Measurements from ENCODE around the gene RUNX2.

The RUNX2 gene

DNA sequence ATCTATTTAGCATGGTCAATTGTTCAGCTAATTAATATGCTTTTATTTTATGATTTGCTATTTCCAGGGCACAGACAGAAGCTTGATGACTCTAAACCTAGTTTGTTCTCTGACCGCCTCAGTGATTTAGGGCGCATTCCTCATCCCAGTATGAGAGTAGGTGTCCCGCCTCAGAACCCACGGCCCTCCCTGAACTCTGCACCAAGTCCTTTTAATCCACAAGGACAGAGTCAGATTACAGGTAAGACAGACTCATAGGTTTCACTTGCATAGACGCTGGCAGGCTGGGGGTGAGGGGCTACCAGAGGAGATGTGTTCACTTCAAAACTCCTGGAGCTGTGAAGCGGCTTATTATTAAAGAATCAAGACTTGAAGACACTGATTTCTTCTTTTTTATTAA lies 163.7 kb downstream of the RUNX2 start:
- Histone ChIP-seq H3K4me1 (ENCODE audit: insufficient read depth, poor library complexity, severe bottlenecking) (no peaks in the 10 kb centered on the region), H3K9me3 (ENCODE audit: severe bottlenecking) (no peaks in the 10 kb centered on the region), H3K27me3 (ENCODE audit: insufficient read depth, poor library complexity, severe bottlenecking) (no peaks in the 10 kb centered on the region), H3K4me3 (ENCODE audit: severe bottlenecking) (no peak overlapping the region), H3K27ac (ENCODE audit: poor library complexity, severe bottlenecking) (no peak overlapping the region), H3K36me3 (ENCODE audit: low read depth) (peaks cover 7% of the 10 kb centered on the region)
- DNase-seq (ENCODE audit: low spot score), result no peak
- ATAC-seq (ENCODE audit: low read depth), result no peak
- TF ChIP-seq, protein P1, sequence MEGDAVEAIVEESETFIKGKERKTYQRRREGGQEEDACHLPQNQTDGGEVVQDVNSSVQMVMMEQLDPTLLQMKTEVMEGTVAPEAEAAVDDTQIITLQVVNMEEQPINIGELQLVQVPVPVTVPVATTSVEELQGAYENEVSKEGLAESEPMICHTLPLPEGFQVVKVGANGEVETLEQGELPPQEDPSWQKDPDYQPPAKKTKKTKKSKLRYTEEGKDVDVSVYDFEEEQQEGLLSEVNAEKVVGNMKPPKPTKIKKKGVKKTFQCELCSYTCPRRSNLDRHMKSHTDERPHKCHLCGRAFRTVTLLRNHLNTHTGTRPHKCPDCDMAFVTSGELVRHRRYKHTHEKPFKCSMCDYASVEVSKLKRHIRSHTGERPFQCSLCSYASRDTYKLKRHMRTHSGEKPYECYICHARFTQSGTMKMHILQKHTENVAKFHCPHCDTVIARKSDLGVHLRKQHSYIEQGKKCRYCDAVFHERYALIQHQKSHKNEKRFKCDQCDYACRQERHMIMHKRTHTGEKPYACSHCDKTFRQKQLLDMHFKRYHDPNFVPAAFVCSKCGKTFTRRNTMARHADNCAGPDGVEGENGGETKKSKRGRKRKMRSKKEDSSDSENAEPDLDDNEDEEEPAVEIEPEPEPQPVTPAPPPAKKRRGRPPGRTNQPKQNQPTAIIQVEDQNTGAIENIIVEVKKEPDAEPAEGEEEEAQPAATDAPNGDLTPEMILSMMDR (IDR thresholded peaks at IDR 0.05; ENCODE audit: poor library complexity, severe bottlenecking), result no peak

DNA sequence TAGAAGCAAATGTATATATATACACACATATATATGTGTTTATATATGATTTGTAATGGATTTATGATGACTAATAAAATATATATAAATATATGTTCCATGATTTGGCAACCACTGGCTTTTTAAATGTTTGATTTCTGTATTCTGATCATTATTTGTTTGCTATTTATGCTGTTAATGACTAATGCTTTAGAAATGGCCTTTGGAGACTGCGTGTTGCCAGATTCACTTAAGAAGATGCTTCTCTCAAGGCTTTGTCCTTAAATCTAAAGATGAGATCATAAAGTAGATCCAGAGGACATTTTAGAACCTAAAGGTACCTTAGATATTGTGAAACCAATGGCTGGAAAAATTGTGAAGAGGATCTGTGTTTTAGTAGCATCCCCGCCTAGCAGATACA lies 165.6 kb downstream of the RUNX2 start:
- Histone ChIP-seq H3K4me3 (ENCODE audit: severe bottlenecking) (no peak overlapping the region), H3K4me1 (ENCODE audit: insufficient read depth, poor library complexity, severe bottlenecking) (no peaks in the 10 kb centered on the region), H3K27ac (ENCODE audit: poor library complexity, severe bottlenecking) (no peak overlapping the region), H3K27me3 (ENCODE audit: insufficient read depth, poor library complexity, severe bottlenecking) (no peaks in the 10 kb centered on the region), H3K36me3 (ENCODE audit: low read depth) (peaks cover 7% of the 10 kb centered on the region), H3K9me3 (ENCODE audit: severe bottlenecking) (no peaks in the 10 kb centered on the region)
- no peak for DNase-seq (ENCODE audit: low spot score)
- no peak for ATAC-seq (ENCODE audit: low read depth)
- TF ChIP-seq, protein P1 (IDR thresholded peaks at IDR 0.05; ENCODE audit: poor library complexity, severe bottlenecking), result no peak

DNA sequence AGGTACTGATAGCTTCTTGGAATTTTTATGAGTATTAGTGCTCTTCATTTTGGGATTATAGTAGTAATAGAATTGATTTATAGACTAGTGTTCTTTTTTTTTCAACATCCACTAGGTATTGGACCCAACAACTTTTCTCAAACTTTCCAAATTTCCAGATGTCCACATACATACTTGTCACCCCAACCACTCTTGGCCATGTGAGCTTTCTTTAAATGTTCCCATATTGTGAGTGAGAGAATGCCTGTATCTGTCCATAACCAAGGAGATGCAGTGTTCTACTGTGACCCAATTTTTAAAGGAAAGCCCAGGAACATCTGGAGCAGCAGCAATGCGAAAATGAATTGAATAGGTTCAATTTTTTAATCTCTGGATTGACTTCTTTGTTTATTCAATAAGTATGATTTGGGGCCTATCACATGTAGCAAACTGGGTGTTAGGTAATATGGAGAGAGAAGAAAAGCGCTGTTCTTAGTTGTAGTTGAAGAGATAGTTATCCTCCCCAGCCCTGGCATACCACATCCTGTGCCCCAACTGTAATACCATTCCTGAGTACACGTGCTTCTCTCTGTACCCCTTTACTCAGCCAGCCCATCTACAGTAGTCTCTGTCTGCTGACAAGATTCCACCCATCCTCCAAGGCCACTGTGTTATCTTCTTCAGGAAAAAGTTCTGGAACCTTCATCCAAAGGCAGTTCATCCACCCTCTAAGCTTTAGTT lies 166.4 kb downstream of the RUNX2 start:
- TF ChIP-seq, protein P1 (IDR thresholded peaks at IDR 0.05; ENCODE audit: poor library complexity, severe bottlenecking), result no peak
- Histone ChIP-seq H3K36me3 (ENCODE audit: low read depth) (peaks cover 7% of the 10 kb centered on the region), H3K27me3 (ENCODE audit: insufficient read depth, poor library complexity, severe bottlenecking) (no peaks in the 10 kb centered on the region), H3K4me1 (ENCODE audit: insufficient read depth, poor library complexity, severe bottlenecking) (no peaks in the 10 kb centered on the region), H3K4me3 (ENCODE audit: severe bottlenecking) (no peak overlapping the region), H3K27ac (ENCODE audit: poor library complexity, severe bottlenecking) (no peak overlapping the region), H3K9me3 (ENCODE audit: severe bottlenecking) (no peaks in the 10 kb centered on the region)
- DNase-seq (ENCODE audit: low spot score), result no peak
- no peak for ATAC-seq (ENCODE audit: low read depth)

DNA sequence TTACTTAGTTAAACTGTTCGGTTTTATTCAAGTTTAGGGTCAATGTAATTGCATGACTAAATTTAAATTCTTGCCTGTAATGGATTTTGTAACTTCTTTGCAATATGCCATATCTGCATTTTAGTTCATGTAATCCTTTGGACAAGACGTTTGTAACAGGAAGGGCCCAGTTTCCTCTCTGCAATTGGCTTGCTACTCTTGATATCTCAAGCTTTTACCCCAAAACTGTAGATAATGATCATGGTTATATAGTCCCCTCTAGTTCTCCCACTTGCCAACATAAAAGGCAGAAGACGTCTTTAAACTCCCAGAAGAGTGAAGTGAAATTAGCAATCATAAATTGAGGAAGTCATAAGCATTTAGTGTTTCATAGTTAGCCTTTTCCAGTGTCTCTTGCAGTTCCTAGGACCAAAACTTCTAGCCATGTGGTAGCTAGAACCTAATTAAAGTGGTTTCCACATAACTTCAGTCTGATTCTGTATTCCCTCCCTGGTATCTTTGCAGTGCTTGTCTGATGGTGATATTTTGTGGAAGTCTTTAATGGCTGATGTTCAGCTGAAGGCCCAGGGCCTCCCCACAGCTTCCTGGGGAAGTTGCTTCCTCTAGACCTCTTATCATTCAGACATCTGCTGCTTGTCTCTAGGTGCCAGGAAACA lies 167.4 kb downstream of the RUNX2 start:
- no peak overlapping the region for H3K27ac ChIP-seq (ENCODE audit: poor library complexity, severe bottlenecking)
- no peaks in the 10 kb centered on the region for H3K27me3 ChIP-seq (ENCODE audit: insufficient read depth, poor library complexity, severe bottlenecking)
- H3K4me3 ChIP-seq (ENCODE audit: severe bottlenecking), result no peak overlapping the region
- H3K4me1 ChIP-seq (ENCODE audit: insufficient read depth, poor library complexity, severe bottlenecking), result no peaks in the 10 kb centered on the region
- H3K9me3 ChIP-seq (ENCODE audit: severe bottlenecking), result no peaks in the 10 kb centered on the region
- no peak for DNase-seq (ENCODE audit: low spot score)
- no peak for ATAC-seq (ENCODE audit: low read depth)
- TF ChIP-seq, protein P1 (IDR thresholded peaks at IDR 0.05; ENCODE audit: poor library complexity, severe bottlenecking), result no peak
- peaks cover 7% of the 10 kb centered on the region for H3K36me3 ChIP-seq (ENCODE audit: low read depth)

DNA sequence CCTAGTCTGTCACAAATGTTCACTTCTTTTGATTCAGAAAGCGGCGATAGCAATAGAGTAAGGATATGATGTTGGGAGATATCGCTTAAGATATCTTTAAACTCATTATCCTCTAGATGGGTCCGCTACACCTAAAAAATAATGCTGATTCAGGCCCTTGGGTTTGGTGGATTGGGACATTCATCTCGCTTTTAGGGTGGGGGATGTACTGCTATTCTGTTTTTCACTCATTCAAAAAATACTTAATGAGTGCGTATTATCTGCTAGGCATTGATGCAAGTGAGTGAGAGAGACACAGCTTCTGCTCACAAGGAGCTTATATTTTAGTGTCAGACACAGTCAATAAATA lies 167.9 kb downstream of the RUNX2 start:
- no peak for ATAC-seq (ENCODE audit: low read depth)
- no peaks in the 10 kb centered on the region for H3K27me3 ChIP-seq (ENCODE audit: insufficient read depth, poor library complexity, severe bottlenecking)

More for the DNA sequence above, 167.9 kb downstream of the RUNX2 start:
- TF ChIP-seq, protein P1 (IDR thresholded peaks at IDR 0.05; ENCODE audit: poor library complexity, severe bottlenecking), result no peak
- Histone ChIP-seq H3K9me3 (ENCODE audit: severe bottlenecking) (no peaks in the 10 kb centered on the region), H3K36me3 (ENCODE audit: low read depth) (peaks cover 7% of the 10 kb centered on the region), H3K4me3 (ENCODE audit: severe bottlenecking) (no peak overlapping the region), H3K4me1 (ENCODE audit: insufficient read depth, poor library complexity, severe bottlenecking) (no peaks in the 10 kb centered on the region), H3K27ac (ENCODE audit: poor library complexity, severe bottlenecking) (no peak overlapping the region)
- DNase-seq (ENCODE audit: low spot score), result no peak

All from RWPE2 (cell line).